ENCODE measurements around the gene RGS1. TPM values are rescaled to one million over a fixed set of nuclear protein-coding genes. Genes with fewer than 3 reads are reported as not detected.

RGS1 gene
- total RNA-seq, 1 donor from 2014 or later, result 0.74 TPM

DNA sequence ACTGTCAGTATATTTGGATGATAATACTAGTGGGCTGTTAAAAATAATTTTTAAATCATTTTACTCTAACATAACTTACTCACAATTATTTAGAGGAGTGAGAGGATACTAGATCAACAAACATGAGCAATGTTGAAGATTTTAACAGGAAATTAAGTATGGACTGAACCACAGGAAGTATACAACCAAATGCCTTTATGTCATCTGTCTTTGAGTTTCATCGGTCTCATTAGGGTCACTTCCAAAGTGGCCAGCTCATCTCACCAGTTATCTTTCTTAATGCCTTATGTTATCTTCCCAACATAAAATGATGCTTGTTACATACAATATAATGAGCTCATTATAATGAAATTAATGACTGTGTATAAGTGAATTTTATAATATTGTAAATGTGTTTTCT is 1.5 kb upstream of the RGS1 start:
- Histone ChIP-seq H3K36me3 (no peaks in the 10 kb centered on the region), H3K4me1 (no peaks in the 10 kb centered on the region), H3K9me3 (replicated peaks) (peaks cover 13% of the 10 kb centered on the region), H3K4me3 (no peak overlapping the region), H3K27me3 (ENCODE audit: low read depth) (no peaks in the 10 kb centered on the region), H3K27ac (replicated peaks) (no peak overlapping the region)
- DNase-seq, result no peak
- TF ChIP-seq, protein P1, sequence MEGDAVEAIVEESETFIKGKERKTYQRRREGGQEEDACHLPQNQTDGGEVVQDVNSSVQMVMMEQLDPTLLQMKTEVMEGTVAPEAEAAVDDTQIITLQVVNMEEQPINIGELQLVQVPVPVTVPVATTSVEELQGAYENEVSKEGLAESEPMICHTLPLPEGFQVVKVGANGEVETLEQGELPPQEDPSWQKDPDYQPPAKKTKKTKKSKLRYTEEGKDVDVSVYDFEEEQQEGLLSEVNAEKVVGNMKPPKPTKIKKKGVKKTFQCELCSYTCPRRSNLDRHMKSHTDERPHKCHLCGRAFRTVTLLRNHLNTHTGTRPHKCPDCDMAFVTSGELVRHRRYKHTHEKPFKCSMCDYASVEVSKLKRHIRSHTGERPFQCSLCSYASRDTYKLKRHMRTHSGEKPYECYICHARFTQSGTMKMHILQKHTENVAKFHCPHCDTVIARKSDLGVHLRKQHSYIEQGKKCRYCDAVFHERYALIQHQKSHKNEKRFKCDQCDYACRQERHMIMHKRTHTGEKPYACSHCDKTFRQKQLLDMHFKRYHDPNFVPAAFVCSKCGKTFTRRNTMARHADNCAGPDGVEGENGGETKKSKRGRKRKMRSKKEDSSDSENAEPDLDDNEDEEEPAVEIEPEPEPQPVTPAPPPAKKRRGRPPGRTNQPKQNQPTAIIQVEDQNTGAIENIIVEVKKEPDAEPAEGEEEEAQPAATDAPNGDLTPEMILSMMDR (IDR thresholded peaks at IDR 0.05; ENCODE audit: borderline replicate concordance), result no peak
- intact Hi-C loops (cut with micrococcal nuclease), result no loop called here

DNA sequence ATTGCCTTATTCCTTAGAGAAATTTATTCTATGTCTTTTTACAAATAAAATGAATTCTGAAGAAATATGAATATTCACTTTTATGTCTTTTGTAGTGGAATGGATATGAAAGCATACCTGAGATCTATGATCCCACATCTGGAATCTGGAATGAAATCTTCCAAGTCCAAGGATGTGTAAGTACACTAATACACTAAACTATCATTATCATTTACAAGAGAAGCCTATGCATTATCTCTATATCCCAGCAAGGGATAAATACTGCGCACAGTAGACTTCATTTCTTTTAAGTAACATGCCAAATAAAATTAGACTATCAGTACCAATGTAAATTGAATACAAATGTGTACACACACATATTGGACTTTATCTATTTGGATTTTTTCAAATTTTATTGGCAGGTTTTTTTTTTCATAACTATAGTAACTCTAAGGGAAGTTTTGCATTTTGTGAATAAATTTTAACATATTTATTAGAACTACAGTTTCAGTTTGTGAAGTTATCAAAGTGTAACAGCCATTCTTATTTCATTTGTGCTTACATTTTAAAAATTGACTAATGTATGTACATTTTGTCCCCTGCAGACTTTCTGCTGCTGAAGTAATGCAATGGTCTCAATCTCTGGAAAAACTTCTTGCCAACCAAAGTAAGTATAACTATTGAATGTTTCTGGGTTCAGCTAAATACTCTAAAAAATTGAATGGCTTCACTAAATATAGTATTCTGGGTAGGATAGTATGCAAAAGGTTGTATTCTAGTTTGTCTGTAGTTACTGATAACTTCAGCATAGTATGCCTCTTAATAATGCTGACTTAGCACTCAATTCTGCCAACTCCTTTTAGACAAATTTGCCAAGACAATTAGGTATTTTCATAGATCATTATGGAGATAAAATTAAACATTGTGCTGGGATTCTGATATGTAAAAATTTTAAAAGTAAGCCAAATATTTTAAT is 894 bp downstream of the RGS1 start:
- DNase-seq, result no peak
- Histone ChIP-seq H3K36me3 (no peaks in the 10 kb centered on the region), H3K4me3 (no peak overlapping the region), H3K4me1 (no peaks in the 10 kb centered on the region), H3K27ac (replicated peaks) (no peak overlapping the region), H3K9me3 (replicated peaks) (no peaks in the 10 kb centered on the region), H3K27me3 (ENCODE audit: low read depth) (no peaks in the 10 kb centered on the region)
- TF ChIP-seq, protein P1 (IDR thresholded peaks at IDR 0.05; ENCODE audit: borderline replicate concordance), result no peak
- intact Hi-C loops (cut with micrococcal nuclease), result no loop called here

DNA sequence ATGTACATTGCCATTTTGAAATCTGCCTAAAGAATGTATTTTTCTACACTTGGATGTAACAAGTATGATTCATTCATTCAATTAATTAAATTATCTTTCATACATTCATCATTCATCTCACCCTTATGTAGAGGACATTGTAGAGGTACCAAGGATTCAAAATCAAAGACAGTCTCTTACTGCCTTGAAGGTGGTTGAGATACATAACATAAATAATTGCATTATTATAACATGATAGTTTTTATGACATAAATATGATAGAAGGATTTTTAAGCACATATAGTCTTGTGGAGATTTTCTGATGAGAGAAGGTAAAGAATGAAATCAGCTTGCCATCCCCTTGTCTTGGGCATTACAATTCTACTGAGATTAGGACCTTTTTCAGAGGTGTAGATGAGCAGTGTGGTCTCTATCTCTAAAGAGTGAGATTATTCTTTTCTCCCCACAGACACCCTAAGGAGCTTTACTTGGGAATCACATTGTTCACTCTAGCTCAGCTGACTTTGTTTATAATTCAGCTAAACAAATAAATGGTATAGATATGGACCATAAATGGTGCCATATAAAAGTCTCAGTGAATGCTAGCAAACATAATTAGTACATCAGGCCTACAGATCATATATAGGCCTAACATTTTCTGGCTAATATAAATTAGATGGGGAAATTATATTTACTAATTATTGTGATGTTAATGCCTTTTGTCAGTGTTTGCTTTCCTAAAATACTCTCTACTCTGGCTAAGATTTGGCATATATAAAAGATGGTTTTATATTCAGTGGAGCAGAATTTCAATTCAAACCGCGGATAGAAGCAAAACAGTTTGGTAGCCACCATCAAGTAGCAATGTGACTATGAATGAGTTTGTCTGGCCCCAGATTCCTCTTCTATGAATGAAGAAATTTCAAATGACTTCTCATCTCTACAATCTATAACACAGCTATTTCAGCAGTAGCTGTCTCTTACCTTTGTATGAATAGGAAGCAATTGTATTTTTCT is 1.9 kb downstream of the RGS1 start:
- Histone ChIP-seq H3K27ac (replicated peaks) (no peak overlapping the region), H3K27me3 (ENCODE audit: low read depth) (no peaks in the 10 kb centered on the region), H3K36me3 (no peaks in the 10 kb centered on the region), H3K4me3 (no peak overlapping the region), H3K9me3 (replicated peaks) (no peaks in the 10 kb centered on the region), H3K4me1 (no peaks in the 10 kb centered on the region)
- TF ChIP-seq, protein P1 (IDR thresholded peaks at IDR 0.05; ENCODE audit: borderline replicate concordance), result no peak
- intact Hi-C loops (cut with micrococcal nuclease), result no loop called here
- no peak for DNase-seq

DNA sequence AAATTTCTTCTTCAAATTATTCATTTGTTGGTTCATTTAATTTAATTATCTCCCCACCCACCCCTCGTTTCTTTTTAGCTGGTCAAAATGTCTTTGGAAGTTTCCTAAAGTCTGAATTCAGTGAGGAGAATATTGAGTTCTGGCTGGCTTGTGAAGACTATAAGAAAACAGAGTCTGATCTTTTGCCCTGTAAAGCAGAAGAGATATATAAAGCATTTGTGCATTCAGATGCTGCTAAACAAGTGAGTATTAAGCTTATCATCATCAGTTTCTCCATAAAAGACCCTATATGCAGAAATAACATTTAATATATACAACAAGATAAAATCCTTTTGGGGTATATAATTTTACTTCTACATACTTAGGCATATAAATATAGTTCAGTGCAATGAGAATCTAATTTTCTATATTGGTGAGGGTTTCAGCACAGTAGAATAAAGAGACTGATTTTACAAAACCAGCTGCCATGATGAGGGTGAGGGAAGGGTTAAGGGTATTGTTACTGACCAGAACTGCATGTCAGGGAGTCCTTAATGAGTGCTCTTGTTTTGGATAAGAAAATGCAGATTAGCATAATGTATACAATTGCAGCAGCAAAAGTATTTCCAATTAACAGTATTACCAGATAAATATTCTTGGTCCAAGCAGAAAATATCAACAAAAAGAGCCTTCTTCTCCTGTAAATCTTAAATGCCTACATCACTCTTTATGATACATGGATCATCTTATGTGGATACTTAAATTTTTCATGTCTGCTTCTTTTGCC is 2.8 kb downstream of the RGS1 start:
- no peak for DNase-seq
- H3K27ac ChIP-seq (replicated peaks), result no peak overlapping the region
- no peak overlapping the region for H3K4me3 ChIP-seq
- no peaks in the 10 kb centered on the region for H3K36me3 ChIP-seq
- TF ChIP-seq, protein P1 (IDR thresholded peaks at IDR 0.05; ENCODE audit: borderline replicate concordance), result no peak
- intact Hi-C loops (cut with micrococcal nuclease), result no loop called here
- no peaks in the 10 kb centered on the region for H3K27me3 ChIP-seq (ENCODE audit: low read depth)
- no peaks in the 10 kb centered on the region for H3K4me1 ChIP-seq
- no peaks in the 10 kb centered on the region for H3K9me3 ChIP-seq (replicated peaks)

Measured in left ventricle myocardium inferior (tissue), 1 donor.